Amniotic epithelial cell (primary cell): ENCODE data around the gene TPM3.
"Not testable (repeated sequence)": the region's sequence is repeated elsewhere in the genome, so short reads cannot be mapped to it uniquely, and the experiment has no call there.

Experiments
- DNase-seq: peaks from one replicate; pipeline ENCODE4 v3.0.0-alpha.2; 2010; ENCODE audit warnings: low read depth

TPM3 gene

GRCh38 chr1:154191990-154192461 lies at the start of gene TPM3:
Gene TPM3, minus strand, starts transcription at chr1:154192100. Its CDS starts 82 bp downstream, at chr1:154192018.
- no peak for DNase-seq

DNA sequence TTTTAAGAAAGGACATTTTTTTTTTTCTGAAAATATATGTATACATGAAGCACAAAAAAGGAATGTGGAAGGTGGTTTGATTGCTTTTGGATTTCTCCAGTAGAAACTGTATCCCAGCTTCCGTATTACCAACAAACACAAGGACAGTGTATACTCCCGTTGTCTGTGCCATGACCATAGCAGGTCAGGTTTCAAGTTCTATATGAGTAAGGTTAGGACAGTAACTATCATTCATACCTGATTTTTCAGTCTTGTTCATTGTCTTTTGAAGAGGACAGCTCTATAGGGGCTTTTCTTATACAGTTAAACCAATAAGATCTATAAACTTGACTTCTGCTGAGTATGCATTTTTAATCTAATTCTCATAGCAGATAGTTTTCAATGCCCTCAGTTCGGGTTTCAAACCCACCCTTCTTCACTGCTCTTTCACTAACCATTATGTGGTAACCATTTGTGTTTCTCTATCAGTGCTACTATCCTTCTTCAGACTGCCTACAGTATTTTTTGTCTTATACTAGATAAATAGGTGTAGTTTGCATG lies 48.5 kb upstream of the TPM3 start:
- DNase-seq, result no peak

- DNase-seq, result no peak
These were observed 47.6 kb upstream of the TPM3 start for GRCh38 chr1:154239491-154239890.

DNA sequence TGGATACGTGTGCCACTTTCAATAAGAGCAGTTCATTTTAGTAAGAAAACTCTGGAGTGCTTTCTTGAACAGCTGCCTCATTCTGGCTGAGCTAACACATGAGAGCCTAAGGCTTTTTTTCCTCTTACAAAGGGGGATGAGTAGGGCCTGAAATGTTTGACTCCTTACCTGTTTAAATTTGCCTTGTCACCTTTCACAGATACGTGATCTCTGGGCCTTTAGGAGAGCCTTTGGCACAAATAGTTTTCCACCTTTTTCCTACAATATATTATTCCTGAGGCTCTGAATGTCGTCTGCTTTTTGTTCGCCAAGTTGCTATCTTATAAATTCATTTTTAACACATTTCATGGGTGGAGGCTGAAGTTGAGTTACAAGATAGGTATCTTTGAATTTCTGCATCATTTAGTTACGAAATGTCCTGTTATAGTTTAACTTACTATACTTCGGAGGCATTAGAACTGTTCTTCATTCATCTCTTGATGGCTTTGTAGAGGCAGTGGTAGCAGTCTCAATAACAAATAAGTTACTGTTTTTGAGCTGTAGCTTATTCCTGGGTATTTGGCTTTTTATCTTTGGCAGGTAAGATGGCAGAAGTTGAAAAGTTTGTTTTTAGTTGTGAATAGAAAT lies 46.1 kb upstream of the TPM3 start:
- DNase-seq, result no peak

GRCh38 chr1:154237435-154237834 lies 45.5 kb upstream of the TPM3 start:
- no peak for DNase-seq

GRCh38 chr1:154236855-154237254 lies 45.0 kb upstream of the TPM3 start:
- DNase-seq, result no peak

DNA sequence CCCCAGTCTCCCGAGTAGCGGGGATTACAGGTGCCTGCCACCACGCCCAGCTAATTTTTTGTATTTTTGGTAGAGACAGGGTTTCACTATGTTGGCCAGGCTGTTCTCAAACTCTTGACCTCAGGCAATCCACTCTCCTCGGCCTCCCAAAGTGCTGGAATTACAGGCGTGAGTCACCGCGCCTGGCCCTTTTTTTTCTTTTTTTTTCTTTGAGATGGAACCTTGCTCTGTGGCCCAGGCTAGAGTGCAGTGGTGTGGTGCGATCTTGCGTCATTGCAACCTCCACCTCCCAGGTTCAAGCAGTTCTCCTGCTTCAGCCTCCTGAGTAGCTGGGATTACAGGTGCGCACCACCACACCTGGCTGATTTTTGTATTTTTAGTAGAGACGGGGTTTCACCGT lies 41.2 kb upstream of the TPM3 start:
- peak; percentile 18 for DNase-seq

GRCh38 chr1:154231112-154231511 lies 39.2 kb upstream of the TPM3 start:
- DNase-seq, result not testable (repeated sequence)

- DNase-seq, result no peak
These were observed 33.5 kb upstream of the TPM3 start for GRCh38 chr1:154225370-154225769.

- peak; percentile 29 for DNase-seq
These were observed 31.7 kb upstream of the TPM3 start for GRCh38 chr1:154223621-154224020.

DNA sequence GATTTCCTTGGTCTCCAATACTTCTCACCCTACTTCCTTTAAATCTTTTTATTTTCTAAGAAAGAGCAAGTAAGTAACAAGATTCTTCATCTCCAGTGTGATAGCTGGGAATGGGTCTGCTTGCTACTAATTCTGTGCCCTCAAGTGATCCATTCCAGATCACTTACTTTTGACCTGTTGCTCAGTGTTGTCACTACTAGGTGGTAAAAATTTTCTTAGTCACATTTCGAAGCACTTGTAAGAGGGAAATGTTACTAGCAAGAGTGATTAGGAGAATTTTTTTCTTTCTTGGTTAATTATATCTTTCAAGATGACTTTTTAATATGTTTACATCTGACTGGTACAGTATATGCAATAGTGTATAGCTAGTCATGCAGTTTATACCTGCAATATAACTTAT lies 31.0 kb upstream of the TPM3 start:
- no peak for DNase-seq

GRCh38 chr1:154222518-154222917 lies 30.6 kb upstream of the TPM3 start:
- no peak for DNase-seq

DNA sequence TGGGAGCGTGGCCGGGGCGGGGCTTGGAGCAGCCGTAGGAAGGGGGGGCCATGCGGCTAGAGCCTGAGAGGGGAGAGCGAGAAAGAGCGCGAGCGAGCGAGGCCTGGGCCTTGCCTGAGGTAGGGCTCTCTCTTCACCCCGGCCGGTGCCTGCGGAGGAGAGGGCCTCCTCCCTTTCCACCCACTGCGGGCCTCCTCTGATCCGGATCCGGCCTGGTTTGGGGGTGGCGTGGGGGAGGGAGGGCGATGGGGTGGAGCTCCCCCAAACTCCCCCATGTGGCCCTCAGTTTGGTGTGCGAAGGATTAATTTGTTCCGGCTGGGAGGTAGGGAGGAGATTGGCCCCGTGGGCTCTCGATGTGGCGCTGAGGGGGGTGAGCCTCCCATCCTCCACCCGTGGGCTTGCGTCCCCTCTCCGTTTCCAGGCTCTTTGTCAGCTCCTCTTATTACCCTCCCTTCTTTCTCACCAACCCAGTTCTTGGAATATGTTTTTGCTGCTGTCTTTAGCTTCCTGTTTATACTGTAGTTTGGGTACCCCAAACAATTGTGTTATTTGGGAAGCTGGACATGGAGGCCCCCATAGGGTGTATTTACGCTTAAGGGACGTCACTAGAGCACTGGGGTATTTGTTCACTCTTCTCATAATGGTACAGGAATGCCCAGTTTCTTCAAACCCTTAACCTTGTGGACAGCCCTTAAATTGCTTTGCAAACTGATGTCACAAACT lies 29.5 kb upstream of the TPM3 start:
- DNase-seq, result peak; percentile 49

DNA sequence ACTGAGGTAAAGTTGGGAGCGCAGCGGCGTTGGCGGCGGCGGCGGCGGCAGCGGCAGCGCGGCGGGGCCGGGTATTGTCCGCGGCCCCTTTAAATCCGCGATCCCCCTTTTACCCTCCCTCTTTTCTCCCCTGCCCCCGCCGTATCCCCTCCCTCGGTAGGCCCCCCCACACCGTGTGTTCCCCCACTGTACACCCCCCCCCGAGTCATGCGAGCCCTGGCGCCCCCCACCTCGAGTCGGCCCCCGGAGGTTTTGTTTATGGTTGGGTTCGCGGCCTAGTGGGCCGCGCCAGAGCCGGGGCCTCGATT lies 29.0 kb upstream of the TPM3 start:
- no peak for DNase-seq

DNA sequence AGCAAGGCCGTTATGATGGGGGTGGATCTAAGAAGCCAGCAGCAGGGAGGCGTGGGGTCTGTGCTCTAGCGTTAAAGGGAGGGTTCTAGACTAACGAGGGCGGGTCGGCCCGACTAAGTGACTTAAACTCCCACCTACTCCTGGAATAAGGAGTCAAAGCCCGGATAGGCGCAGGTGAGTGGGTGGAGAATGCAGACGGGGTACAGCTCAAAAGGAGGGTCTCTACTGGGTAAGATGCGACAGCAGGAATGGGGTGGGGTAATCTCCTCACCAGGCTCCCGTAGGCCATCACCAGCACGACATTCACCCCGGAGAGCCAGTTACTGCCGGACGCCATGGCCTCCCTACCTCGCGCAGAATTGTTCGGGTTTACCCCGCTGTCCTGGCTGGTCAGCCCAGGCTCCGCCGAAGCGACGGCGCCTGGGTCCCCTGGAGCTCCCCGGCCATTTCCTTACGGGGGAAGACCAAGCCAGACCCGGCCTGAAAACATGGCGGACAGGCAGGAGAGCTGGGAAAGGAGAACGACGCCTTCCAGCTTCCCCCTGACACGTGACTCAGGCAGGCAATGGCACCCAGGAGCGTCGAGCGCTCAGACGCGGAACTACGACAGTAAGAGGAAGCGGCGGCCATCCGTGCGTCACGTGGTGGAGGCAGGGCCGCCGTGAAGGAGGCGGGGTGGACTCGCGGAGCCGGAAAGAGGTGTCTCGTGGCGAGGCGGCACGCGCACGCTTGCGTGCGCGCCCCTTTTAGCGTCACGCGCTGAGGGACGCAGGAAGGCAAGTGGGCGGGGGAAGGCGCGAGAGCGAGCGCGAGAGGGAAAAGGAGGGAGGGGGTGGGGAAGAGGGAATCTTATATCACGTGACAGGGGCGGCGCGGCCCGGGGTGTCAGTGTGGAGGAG lies 28.4 kb upstream of the TPM3 start, which contains the start of gene UBAP2L:
TSS of gene UBAP2L (plus strand) at position 885 of the 899 bp plus-strand sequence. CDS start 4,169 bp downstream, outside the sequence.
- DNase-seq, result peak; percentile 98

DNA sequence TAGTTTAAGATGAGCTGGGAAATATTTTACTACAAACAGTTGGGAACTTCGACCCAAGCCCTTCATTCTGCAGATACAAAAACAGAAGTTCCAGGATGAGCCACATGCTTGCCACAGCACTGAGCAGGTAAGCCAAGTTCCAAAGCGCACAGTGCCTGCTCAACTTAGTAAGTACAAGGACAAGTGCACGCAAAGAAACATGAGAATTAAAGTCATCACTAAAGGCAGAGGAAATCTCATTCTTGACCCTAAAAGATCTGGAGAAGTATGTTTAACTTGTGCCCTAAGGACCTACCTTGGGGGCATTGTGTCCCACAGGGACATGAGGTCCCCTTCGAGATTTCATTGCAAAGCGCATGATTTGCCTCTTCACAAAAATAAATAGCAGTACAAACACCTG lies 27.6 kb upstream of the TPM3 start:
- peak; percentile 29 for DNase-seq

- no peak for DNase-seq
These were observed 26.6 kb upstream of the TPM3 start for GRCh38 chr1:154218545-154218944.

- DNase-seq, result peak; percentile 60
These were observed 21.4 kb upstream of the TPM3 start for GRCh38 chr1:154213274-154213673.

GRCh38 chr1:154212083-154212482 lies 20.2 kb upstream of the TPM3 start:
- no peak for DNase-seq

GRCh38 chr1:154208677-154209388 lies 16.9 kb upstream of the TPM3 start:
- DNase-seq, result peak; percentile 24

DNA sequence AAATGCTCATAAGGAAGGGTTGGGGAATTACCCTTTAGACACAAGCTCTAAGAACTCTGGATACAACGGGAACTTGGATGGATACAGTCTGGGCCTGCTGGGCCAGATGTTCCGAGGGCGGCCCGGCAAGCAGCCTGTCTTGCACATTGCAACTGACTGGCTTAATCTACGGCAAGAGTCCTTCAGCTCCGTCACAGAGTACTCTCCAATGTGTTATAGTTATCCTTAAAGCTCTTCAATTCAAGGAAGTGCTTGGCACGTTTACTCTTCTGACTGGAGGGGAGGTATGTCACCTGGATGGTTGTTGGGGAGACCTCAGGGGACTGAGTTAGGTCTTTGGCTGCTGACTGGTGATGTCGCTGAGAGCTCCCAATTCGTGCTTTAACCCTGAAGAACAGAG lies 15.4 kb upstream of the TPM3 start:
- no peak for DNase-seq

GRCh38 chr1:154206196-154206595 lies 14.3 kb upstream of the TPM3 start, which contains the start of gene CFAP141:
Gene CFAP141, minus strand, starts transcription at chr1:154206333. Its CDS starts 26 bp downstream, at chr1:154206307.
- no peak for DNase-seq
